ENCODE measurements around the gene SLC35D1. TPM values are rescaled to one million over a fixed set of nuclear protein-coding genes. Genes with fewer than 3 reads are reported as not detected.
A peak's percentile ranks its signal among the peaks of the same experiment; 100 is the strongest.

SLC35D1 gene
- total and polyA plus RNA-seq, 2 donors (not counting 1 experiment from before 2014, with no cell fraction given): 4.0 to 16.8 TPM

- ChIA-PET CTCF (interaction anchor here (0.6 to 7.1 kb wide), 39 partner anchors 8 to 764 kb away, joined by 3 to 266 read pairs (median 4); partner anchors contain the start of genes DNAI4, MIER1 and SLC35D1), POLR2A (interaction anchor here (0.7 kb wide), 2 partner anchors 153 to 154 kb away, joined by 3 to 7 read pairs; no protein-coding TSS in a partner anchor)
- Mint-ChIP-seq H3K9me3 (ENCODE audit: insufficient read depth) (no peaks in the 10 kb centered on the region), H3K27me3 (no peaks in the 10 kb centered on the region), H3K4me3 (no peak overlapping the region), H3K4me1 (peaks cover 8% of the 10 kb centered on the region), H3K27ac (no peak overlapping the region)
- Histone ChIP-seq H3K4me1 (ENCODE audit: control insufficient read depth in 2 of 2, insufficient read depth in 2 of 2, low read length in 2 of 2) (peaks cover 3 to 4% of the 10 kb centered on the region in 2 donors), H3K79me2 (ENCODE audit: control insufficient read depth, insufficient read depth, low read length) (no peaks in the 10 kb centered on the region), H2AFZ (ENCODE audit: insufficient read depth, low read depth, low read length, poor library complexity, severe bottlenecking) (no peak overlapping the region), H3K4me3 (ENCODE audit: control extremely low read depth in 1 of 5, extremely low read depth in 1 of 5, insufficient read depth in 1 of 5, low read depth in 2 of 5, low read length in 4 of 5) (no peak overlapping the region), H3K4me2 (replicated peaks; ENCODE audit: low read depth, low read length, poor library complexity, severe bottlenecking) (peak overlapping the region; percentile 38), H4K20me1 (ENCODE audit: control insufficient read depth, insufficient read depth, low read length, poor library complexity, severe bottlenecking) (no peaks in the 10 kb centered on the region), H3K9ac (ENCODE audit: low read length) (no peak overlapping the region), H3K27ac (ENCODE audit: low read length in 2 of 2) (no peak overlapping the region), H3K36me3 (replicated peaks in 1 of 2; ENCODE audit: control extremely low read depth in 1 of 2, control insufficient read depth in 1 of 2, extremely low read depth in 1 of 2, insufficient read depth in 2 of 2, low read length in 1 of 2) (peaks cover 0 to 6% of the 10 kb centered on the region in 2 experiments), H3K9me3 (ENCODE audit: control extremely low read depth in 1 of 3, control insufficient read depth in 2 of 3, insufficient read depth in 1 of 3, low read length in 2 of 3) (no peaks in the 10 kb centered on the region), H3K27me3 (replicated peaks in 1 of 4; ENCODE audit: control extremely low read depth in 1 of 4, control insufficient read depth in 3 of 4, insufficient read depth in 4 of 4, low read length in 3 of 4) (no peaks in the 10 kb centered on the region)
- TF ChIP-seq EZH2 (IDR thresholded peaks at IDR 0.05; ENCODE audit: borderline replicate concordance, insufficient read depth, low read depth, low read length, poor library complexity, severe bottlenecking): no peak
- peak; percentile 77 for TF ChIP-seq CTCF (IDR thresholded peaks at IDR 0.05)
- peak; percentile 78 for ATAC-seq (ENCODE audit: low read depth)
- intact Hi-C loops (cut with micrococcal nuclease): loop anchor here (1.0 to 5.0 kb wide), 5 partner anchors 59 to 505 kb away; partner anchors contain the start of gene SLC35D1
- DNase-seq: peak; percentile 79
- WGBS (ENCODE audit: insufficient coverage): 70% methylated on average over 7 of the region's 7 CpGs
These were observed 57.8 kb downstream of the SLC35D1 start for GRCh38 chr1:66996018-66996682.

GRCh38 chr1:66993076-66993475 lies 60.9 kb downstream of the SLC35D1 start:
- Histone ChIP-seq H3K4me1 (ENCODE audit: control insufficient read depth in 2 of 2, insufficient read depth in 2 of 2, low read length in 2 of 2) (peaks cover 3 to 4% of the 10 kb centered on the region in 2 donors), H3K4me2 (replicated peaks; ENCODE audit: low read depth, low read length, poor library complexity, severe bottlenecking) (no peak overlapping the region), H3K27me3 (replicated peaks in 1 of 4; ENCODE audit: control extremely low read depth in 1 of 4, control insufficient read depth in 3 of 4, insufficient read depth in 4 of 4, low read length in 3 of 4) (no peaks in the 10 kb centered on the region), H3K79me2 (ENCODE audit: control insufficient read depth, insufficient read depth, low read length) (no peaks in the 10 kb centered on the region), H3K4me3 (ENCODE audit: control extremely low read depth in 1 of 5, extremely low read depth in 1 of 5, insufficient read depth in 1 of 5, low read depth in 2 of 5, low read length in 4 of 5) (no peak overlapping the region), H3K27ac (ENCODE audit: low read length in 2 of 2) (no peak overlapping the region), H3K9ac (ENCODE audit: low read length) (no peak overlapping the region), H2AFZ (ENCODE audit: insufficient read depth, low read depth, low read length, poor library complexity, severe bottlenecking) (no peak overlapping the region), H3K9me3 (ENCODE audit: control extremely low read depth in 1 of 3, control insufficient read depth in 2 of 3, insufficient read depth in 1 of 3, low read length in 2 of 3) (no peaks in the 10 kb centered on the region), H4K20me1 (ENCODE audit: control insufficient read depth, insufficient read depth, low read length, poor library complexity, severe bottlenecking) (no peaks in the 10 kb centered on the region), H3K36me3 (replicated peaks in 1 of 2; ENCODE audit: control extremely low read depth in 1 of 2, control insufficient read depth in 1 of 2, extremely low read depth in 1 of 2, insufficient read depth in 2 of 2, low read length in 1 of 2) (peaks cover 0 to 16% of the 10 kb centered on the region in 2 experiments)
- H3K27me3 Mint-ChIP-seq: no peaks in the 10 kb centered on the region
- ATAC-seq (ENCODE audit: low read depth) (no peak), DNase-seq (no peak)
- no peak overlapping the region for H3K4me3 Mint-ChIP-seq
- peaks cover 6% of the 10 kb centered on the region for H3K4me1 Mint-ChIP-seq
- intact Hi-C loops (cut with micrococcal nuclease): no loop called here
- ChIA-PET POLR2A (no interaction called here), CTCF (interaction anchor here (0.6 to 7.1 kb wide), 4 partner anchors 12 to 226 kb away, joined by 3 to 266 read pairs (median 4); no protein-coding TSS in a partner anchor)
- no peak overlapping the region for H3K27ac Mint-ChIP-seq
- no peaks in the 10 kb centered on the region for H3K9me3 Mint-ChIP-seq (ENCODE audit: insufficient read depth)
- WGBS (ENCODE audit: insufficient coverage): 100% methylated on average over 1 of the region's 3 CpGs
- TF ChIP-seq EZH2 (IDR thresholded peaks at IDR 0.05; ENCODE audit: borderline replicate concordance, insufficient read depth, low read depth, low read length, poor library complexity, severe bottlenecking) (no peak), CTCF (IDR thresholded peaks at IDR 0.05) (no peak)
